Calu3 (cell line): ENCODE results near the gene ADGRF5. TPM values are rescaled to one million over a fixed set of nuclear protein-coding genes. Genes with fewer than 3 reads are reported as not detected.

ENCODE experiments used
- BruUV-seq: library from RNA; stranded (reverse); fragments of 400-500 nt; replicated peaks from 2 replicates; lab custom pipeline; 2021; lab: Mats Ljungman, UMichigan
- CTCF ChIA-PET: fragments of 300-600 bp; sonication (Branson Sonifier 250); formaldehyde crosslinking; loops from one replicate; lab custom pipeline; 2022; ENCODE audit warnings: antibody characterized with exemption; lab: Charles Lee
- DNase-seq: peaks from one replicate; pipeline ENCODE4 v3.0.0; 2022
- H3K27ac Mint-ChIP-seq: one replicate; pipeline ENCODE4 v1.8.0; 2022; ENCODE audit warnings: mixed read lengths; ENCODE audit not compliant: unreplicated experiment
- H3K27me3 Mint-ChIP-seq: one replicate; pipeline ENCODE4 v1.8.0; 2022; ENCODE audit warnings: mixed read lengths; ENCODE audit not compliant: unreplicated experiment
- H3K36me3 Mint-ChIP-seq: one replicate; pipeline ENCODE4 v1.8.0; 2022; ENCODE audit warnings: mild to moderate bottlenecking, moderate library complexity, mixed read lengths; ENCODE audit not compliant: insufficient read depth, unreplicated experiment
- H3K4me1 Mint-ChIP-seq: one replicate; pipeline ENCODE4 v1.8.0; 2022; ENCODE audit warnings: mild to moderate bottlenecking, low read depth, mixed read lengths; ENCODE audit not compliant: unreplicated experiment
- H3K4me3 Mint-ChIP-seq: one replicate; pipeline ENCODE4 v1.8.0; 2022; ENCODE audit warnings: mild to moderate bottlenecking, low read depth, moderate library complexity, mixed read lengths; ENCODE audit not compliant: unreplicated experiment
- H3K9me3 Mint-ChIP-seq: one replicate; pipeline ENCODE4 v1.8.0; 2022; ENCODE audit warnings: low read depth, mixed read lengths; ENCODE audit not compliant: unreplicated experiment
- intact Hi-C: fragments of 100-400 bp; cut with micrococcal nuclease; formaldehyde crosslinking; loops from one replicate; pipeline ENCODE4 v1.10.0; 2022; ENCODE audit not compliant: unreplicated experiment
- total RNA-seq: library from RNA; stranded (reverse); gene quantifications from 2 replicates; pipeline ENCODE4 v1.2.3, GENCODE V29; 2022
- TF ChIP-seq, protein P1 (sequence below): fragments of 200-600 bp; IDR thresholded peaks from one replicate; pipeline ENCODE4 v1.8.0; 2022; ENCODE audit warnings: antibody characterized with exemption; ENCODE audit not compliant: unreplicated experiment

The ADGRF5 gene
- total RNA-seq, 1 experiment from 2014 or later: 0.24 TPM

GRCh38 chr6:46882645-46883044 lies 39.1 kb downstream of the ADGRF5 start:
- Mint-ChIP-seq H3K4me1 (peaks cover 12% of the 10 kb centered on the region), H3K27me3 (no peaks in the 10 kb centered on the region), H3K9me3 (no peaks in the 10 kb centered on the region), H3K4me3 (no peak overlapping the region), H3K27ac (no peak overlapping the region), H3K36me3 (no peaks in the 10 kb centered on the region)
- intact Hi-C loops: no loop called here
- no peak for DNase-seq
- BruUV-seq: no TSS peak
- TF ChIP-seq, protein P1, sequence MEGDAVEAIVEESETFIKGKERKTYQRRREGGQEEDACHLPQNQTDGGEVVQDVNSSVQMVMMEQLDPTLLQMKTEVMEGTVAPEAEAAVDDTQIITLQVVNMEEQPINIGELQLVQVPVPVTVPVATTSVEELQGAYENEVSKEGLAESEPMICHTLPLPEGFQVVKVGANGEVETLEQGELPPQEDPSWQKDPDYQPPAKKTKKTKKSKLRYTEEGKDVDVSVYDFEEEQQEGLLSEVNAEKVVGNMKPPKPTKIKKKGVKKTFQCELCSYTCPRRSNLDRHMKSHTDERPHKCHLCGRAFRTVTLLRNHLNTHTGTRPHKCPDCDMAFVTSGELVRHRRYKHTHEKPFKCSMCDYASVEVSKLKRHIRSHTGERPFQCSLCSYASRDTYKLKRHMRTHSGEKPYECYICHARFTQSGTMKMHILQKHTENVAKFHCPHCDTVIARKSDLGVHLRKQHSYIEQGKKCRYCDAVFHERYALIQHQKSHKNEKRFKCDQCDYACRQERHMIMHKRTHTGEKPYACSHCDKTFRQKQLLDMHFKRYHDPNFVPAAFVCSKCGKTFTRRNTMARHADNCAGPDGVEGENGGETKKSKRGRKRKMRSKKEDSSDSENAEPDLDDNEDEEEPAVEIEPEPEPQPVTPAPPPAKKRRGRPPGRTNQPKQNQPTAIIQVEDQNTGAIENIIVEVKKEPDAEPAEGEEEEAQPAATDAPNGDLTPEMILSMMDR: no peak
- CTCF ChIA-PET: no interaction called here

GRCh38 chr6:46879003-46879402 lies 42.7 kb downstream of the ADGRF5 start:
- Mint-ChIP-seq H3K27me3 (no peaks in the 10 kb centered on the region), H3K4me3 (no peak overlapping the region), H3K9me3 (peaks cover 3% of the 10 kb centered on the region), H3K36me3 (no peaks in the 10 kb centered on the region), H3K27ac (no peak overlapping the region), H3K4me1 (peaks cover 28% of the 10 kb centered on the region)
- intact Hi-C loops: loop anchor here (5.0 kb wide), 1 partner anchor 48 kb away; no protein-coding TSS in a partner anchor
- DNase-seq: no peak
- CTCF ChIA-PET: interaction anchor here (0.6 to 1.6 kb wide), 2 partner anchors 12 to 99 kb away, joined by 3 read pairs; no protein-coding TSS in a partner anchor
- TF ChIP-seq, protein P1: no peak
- BruUV-seq: no TSS peak

- Mint-ChIP-seq H3K27ac (peak overlapping the region; percentile 40), H3K4me1 (peaks cover 33% of the 10 kb centered on the region), H3K27me3 (no peaks in the 10 kb centered on the region), H3K4me3 (no peak overlapping the region), H3K9me3 (peaks cover 3% of the 10 kb centered on the region), H3K36me3 (no peaks in the 10 kb centered on the region)
- BruUV-seq: no TSS peak
- intact Hi-C loops: loop anchor here (5.0 kb wide), 1 partner anchor 51 kb away; no protein-coding TSS in a partner anchor
- TF ChIP-seq, protein P1: no peak
- peak; percentile 83 for DNase-seq
- CTCF ChIA-PET: interaction anchor here (0.8 to 2.0 kb wide), 3 partner anchors 12 to 27 kb away, joined by 3 to 9 read pairs (median 6); no protein-coding TSS in a partner anchor
These were observed 45.6 kb downstream of the ADGRF5 start for GRCh38 chr6:46876126-46876525.

GRCh38 chr6:46867411-46867810 lies 54.3 kb downstream of the ADGRF5 start:
- no TSS peak for BruUV-seq
- no peak for DNase-seq
- Mint-ChIP-seq H3K27me3 (no peaks in the 10 kb centered on the region), H3K27ac (no peak overlapping the region), H3K4me1 (peaks cover 19% of the 10 kb centered on the region), H3K4me3 (no peak overlapping the region), H3K36me3 (no peaks in the 10 kb centered on the region), H3K9me3 (no peaks in the 10 kb centered on the region)
- intact Hi-C loops: no loop called here
- TF ChIP-seq, protein P1: no peak
- CTCF ChIA-PET: interaction anchor here (0.9 kb wide), 1 partner anchor 12 kb away, joined by 3 read pairs; no protein-coding TSS in a partner anchor
